ENCODE results near the gene LAMC3.

LAMC3 gene

GRCh38 chr9:131010482-131011273 is 1.7 kb downstream of the LAMC3 start:
- no peak for FAIRE-seq
- DNase-seq (ENCODE audit: insufficient read length, low spot score), result no peak

GRCh38 chr9:131011274-131012022 is 2.5 kb downstream of the LAMC3 start:
- no peak for FAIRE-seq
- no peak for DNase-seq (ENCODE audit: insufficient read length, low spot score)

GRCh38 chr9:131012023-131012334 is 3.0 kb downstream of the LAMC3 start:
- DNase-seq (ENCODE audit: insufficient read length, low spot score) (no peak), FAIRE-seq (no peak)

GRCh38 chr9:131012396-131012917 is 3.5 kb downstream of the LAMC3 start:
- DNase-seq (ENCODE audit: insufficient read length, low spot score) (no peak), FAIRE-seq (no peak)

GRCh38 chr9:131013015-131013755 is 4.2 kb downstream of the LAMC3 start:
- FAIRE-seq, result no peak
- DNase-seq (ENCODE audit: insufficient read length, low spot score), result no peak

- no peak for FAIRE-seq
- DNase-seq (ENCODE audit: insufficient read length, low spot score), result no peak
Measured at GRCh38 chr9:131013771-131014676, 5.0 kb downstream of the LAMC3 start.

- DNase-seq (ENCODE audit: insufficient read length, low spot score) (no peak), FAIRE-seq (no peak)
Measured at GRCh38 chr9:131015112-131015511, 6.1 kb downstream of the LAMC3 start.

GRCh38 chr9:131015876-131016397 is 7.0 kb downstream of the LAMC3 start:
- DNase-seq (ENCODE audit: insufficient read length, low spot score) (no peak), FAIRE-seq (no peak)

GRCh38 chr9:131017067-131017466 is 8.1 kb downstream of the LAMC3 start:
- no peak for DNase-seq (ENCODE audit: insufficient read length, low spot score)
- no peak for FAIRE-seq

- no peak for DNase-seq (ENCODE audit: insufficient read length, low spot score)
- FAIRE-seq, result no peak
Measured at GRCh38 chr9:131018621-131019020, 9.6 kb downstream of the LAMC3 start.

GRCh38 chr9:131019388-131020239 is 10.6 kb downstream of the LAMC3 start:
- DNase-seq (ENCODE audit: insufficient read length, low spot score) (no peak), FAIRE-seq (no peak)

- FAIRE-seq (no peak), DNase-seq (ENCODE audit: insufficient read length, low spot score) (no peak)
Measured at GRCh38 chr9:131020388-131020787, 11.4 kb downstream of the LAMC3 start.

GRCh38 chr9:131020862-131021261 is 11.9 kb downstream of the LAMC3 start:
- FAIRE-seq (no peak), DNase-seq (ENCODE audit: insufficient read length, low spot score) (no peak)

- FAIRE-seq, result no peak
- no peak for DNase-seq (ENCODE audit: insufficient read length, low spot score)
Measured at GRCh38 chr9:131021785-131022184, 12.8 kb downstream of the LAMC3 start.

GRCh38 chr9:131024978-131025868 is 16.2 kb downstream of the LAMC3 start:
- DNase-seq (ENCODE audit: insufficient read length, low spot score) (no peak), FAIRE-seq (no peak)

GRCh38 chr9:131025953-131026858 is 17.2 kb downstream of the LAMC3 start:
- FAIRE-seq (no peak), DNase-seq (ENCODE audit: insufficient read length, low spot score) (no peak)

All from GM19239 (cell line).